IPS DF 6.9 (cell line): ENCODE results near the gene NCAPD3.
"Not testable (repeated sequence)": the region's sequence is repeated elsewhere in the genome, so short reads cannot be mapped to it uniquely, and the experiment has no call there.

Source experiments
- DNase-seq: peaks from one replicate; pipeline ENCODE4 v3.0.0-alpha.2; 2013; ENCODE audit warnings: low read depth, low spot score
- H3K27ac ChIP-seq: one replicate; pipeline ENCODE4 v1.5.1; 2013; ENCODE audit warnings: low read length, control low read depth
- H3K27me3 ChIP-seq: 2 replicates; pipeline ENCODE4 v1.6.1; 2013; ENCODE audit warnings: mild to moderate bottlenecking, low read length; ENCODE audit not compliant: control insufficient read depth, insufficient read depth
- H3K36me3 ChIP-seq: 2 replicates; pipeline ENCODE4 v1.6.1; 2013; ENCODE audit warnings: low read length; ENCODE audit not compliant: control insufficient read depth, insufficient read depth
- H3K4me1 ChIP-seq: 2 replicates; pipeline ENCODE4 v1.6.1; 2013; ENCODE audit warnings: low read length; ENCODE audit not compliant: control insufficient read depth, insufficient read depth
- H3K4me3 ChIP-seq: 2 replicates; pipeline ENCODE4 v1.5.1; 2013; ENCODE audit warnings: mild to moderate bottlenecking, low read length
- H3K9me3 ChIP-seq: 2 replicates; pipeline ENCODE4 v1.6.1; 2013; ENCODE audit warnings: low read length, inconsistent platforms; ENCODE audit not compliant: control insufficient read depth, insufficient read depth
- WGBS: extraction: QIAGEN DNeasy Blood & Tissue Kit; methylation state at CpG from one replicate; pipeline ENCODE4 v1.1.7; 2013; ENCODE audit warnings: mixed read lengths, missing lambda C conversion rate; ENCODE audit not compliant: insufficient read length, insufficient coverage; 5-methylcytosine and 5-hydroxymethylcytosine counted together

NCAPD3 gene

DNA sequence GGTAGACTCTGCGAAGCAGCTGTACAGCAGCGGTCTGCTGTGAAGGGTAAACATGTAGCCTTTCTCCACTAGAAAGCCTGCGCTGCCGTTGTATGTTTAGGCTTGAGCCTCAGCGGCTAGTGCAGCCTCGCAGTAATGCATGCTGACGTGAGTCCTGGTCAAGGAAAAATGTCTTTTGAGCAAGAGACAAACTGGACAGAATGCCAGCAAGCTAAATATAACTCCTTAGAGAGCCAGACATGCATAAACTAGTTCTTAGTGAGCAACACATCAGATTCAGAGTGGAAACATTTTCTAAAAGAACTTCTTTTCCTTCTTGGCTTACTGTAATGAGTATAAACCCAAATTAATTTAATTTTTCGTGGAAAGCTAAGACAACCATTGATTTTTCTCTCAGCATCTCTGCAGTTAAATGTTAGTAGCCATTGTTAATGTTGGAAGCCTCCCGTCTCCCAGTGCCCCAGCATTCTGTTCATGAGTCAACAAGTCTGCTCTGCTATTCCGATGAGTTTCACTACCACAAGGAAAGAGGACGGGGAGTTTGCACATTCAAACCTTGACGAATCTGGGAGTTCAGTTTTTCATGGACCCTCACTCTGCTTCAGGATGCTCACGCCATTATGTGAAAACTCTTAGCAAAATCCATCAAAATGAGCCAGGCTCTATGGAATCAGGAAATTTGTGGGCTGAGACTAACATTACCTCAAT, 103.5 kb downstream of the NCAPD3 start:
- Histone ChIP-seq H3K4me1 (no peaks in the 10 kb centered on the region), H3K9me3 (no peaks in the 10 kb centered on the region), H3K4me3 (no peak overlapping the region), H3K27me3 (0 out of 2 replicates have a peak, but pooled peaks cover 1% of the 10 kb centered on the region), H3K36me3 (no peaks in the 10 kb centered on the region), H3K27ac (no peak overlapping the region)
- no peak for DNase-seq
- no CpG with 5 or more reads among the region's 13 CpGs for WGBS

DNA sequence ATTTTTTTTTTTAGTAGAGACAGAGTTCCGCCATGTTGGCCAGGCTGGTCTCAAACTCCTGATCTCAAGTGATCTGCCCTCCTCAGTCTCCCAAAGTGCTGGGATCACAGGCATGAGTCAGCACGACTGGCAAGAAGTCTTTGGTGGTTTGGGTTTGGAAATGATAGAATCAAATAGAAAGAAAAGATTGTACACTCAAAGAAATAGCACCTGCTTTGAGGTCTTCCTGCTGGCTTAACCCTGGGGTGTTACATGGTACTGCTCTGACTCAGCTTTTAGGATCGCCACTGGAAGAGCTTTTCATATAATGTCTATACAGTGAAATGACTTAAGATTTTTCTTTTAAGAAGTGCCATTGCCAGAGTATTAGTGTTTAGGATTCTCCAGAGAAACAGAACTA, 104.7 kb downstream of the NCAPD3 start:
- H3K4me3 ChIP-seq: no peak overlapping the region
- no peak overlapping the region for H3K27ac ChIP-seq
- H3K4me1 ChIP-seq: no peaks in the 10 kb centered on the region
- no peaks in the 10 kb centered on the region for H3K9me3 ChIP-seq
- WGBS: no CpG with 5 or more reads among the region's 3 CpGs
- 0 out of 2 replicates have a peak, but pooled peaks cover 1% of the 10 kb centered on the region for H3K27me3 ChIP-seq
- H3K36me3 ChIP-seq: no peaks in the 10 kb centered on the region
- DNase-seq: no peak

DNA sequence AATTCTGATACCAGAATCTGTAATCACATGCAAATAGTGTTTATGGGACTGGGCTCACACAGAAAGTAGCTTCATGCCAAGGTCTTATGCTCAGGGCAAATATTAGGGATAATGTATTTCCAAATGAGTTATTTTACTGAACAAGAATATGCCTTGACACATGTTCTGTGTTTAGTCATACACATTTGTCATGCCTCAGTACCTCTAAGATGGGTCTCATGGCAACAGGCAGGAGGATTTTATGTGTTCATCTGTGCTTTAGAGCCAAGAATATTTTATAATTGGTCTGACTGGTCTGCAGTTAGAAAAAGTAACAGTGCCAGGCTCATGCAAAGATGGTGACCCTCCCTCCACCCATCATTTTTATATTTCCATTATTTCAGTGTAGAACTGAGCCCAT, 105.8 kb downstream of the NCAPD3 start:
- Histone ChIP-seq H3K27me3 (no peaks in the 10 kb centered on the region), H3K4me1 (no peaks in the 10 kb centered on the region), H3K27ac (no peak overlapping the region), H3K36me3 (no peaks in the 10 kb centered on the region), H3K9me3 (no peaks in the 10 kb centered on the region), H3K4me3 (no peak overlapping the region)
- no peak for DNase-seq

DNA sequence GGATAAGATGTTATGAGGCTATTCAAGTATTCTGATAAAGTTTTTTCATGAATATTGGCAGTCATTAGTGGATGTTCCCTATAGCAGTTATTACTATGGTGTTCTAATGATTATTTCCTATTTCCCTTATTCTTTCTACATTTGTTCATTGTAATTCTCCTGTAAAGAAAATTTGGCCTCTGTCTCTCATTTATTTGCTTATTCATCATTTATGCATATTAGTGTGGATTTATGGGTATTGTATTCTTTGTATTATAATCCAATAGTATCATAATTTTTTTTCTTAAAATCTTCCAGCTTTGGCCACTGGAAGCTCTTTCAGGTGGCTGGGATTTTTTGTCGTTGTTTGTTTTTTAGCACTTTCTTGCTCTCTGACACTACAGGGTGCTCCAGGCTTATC, 107.6 kb downstream of the NCAPD3 start:
- no peaks in the 10 kb centered on the region for H3K27me3 ChIP-seq
- H3K4me3 ChIP-seq: no peak overlapping the region
- H3K36me3 ChIP-seq: no peaks in the 10 kb centered on the region
- WGBS: no CpG with 5 or more reads among the region's 1 CpG
- DNase-seq: no peak
- no peaks in the 10 kb centered on the region for H3K4me1 ChIP-seq
- no peaks in the 10 kb centered on the region for H3K9me3 ChIP-seq
- no peak overlapping the region for H3K27ac ChIP-seq

DNA sequence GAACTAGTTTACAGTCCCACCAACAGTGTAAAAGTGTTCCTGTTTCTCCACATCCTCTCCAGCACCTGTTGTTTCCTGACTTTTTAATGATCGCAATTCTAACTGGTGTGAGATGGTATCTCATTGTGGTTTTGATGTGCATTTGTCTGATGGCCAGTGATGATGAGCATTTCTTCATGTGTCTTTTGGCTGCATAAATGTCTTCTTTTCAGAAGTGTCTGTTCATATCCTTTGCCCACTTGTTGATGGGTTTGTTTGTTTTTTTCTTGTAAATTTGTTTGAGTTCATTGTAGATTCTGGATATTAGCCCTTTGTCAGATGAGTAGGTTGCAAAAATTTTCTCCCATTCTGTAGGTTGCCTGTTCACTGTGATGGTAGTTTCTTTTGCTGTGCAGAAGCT, 110.0 kb downstream of the NCAPD3 start:
- DNase-seq, H3K27ac ChIP-seq, H3K4me3 ChIP-seq, H3K4me1 ChIP-seq, H3K27me3 ChIP-seq, H3K9me3 ChIP-seq, H3K36me3 ChIP-seq: not testable (repeated sequence)
- WGBS: no CpG with 5 or more reads among the region's 1 CpG

DNA sequence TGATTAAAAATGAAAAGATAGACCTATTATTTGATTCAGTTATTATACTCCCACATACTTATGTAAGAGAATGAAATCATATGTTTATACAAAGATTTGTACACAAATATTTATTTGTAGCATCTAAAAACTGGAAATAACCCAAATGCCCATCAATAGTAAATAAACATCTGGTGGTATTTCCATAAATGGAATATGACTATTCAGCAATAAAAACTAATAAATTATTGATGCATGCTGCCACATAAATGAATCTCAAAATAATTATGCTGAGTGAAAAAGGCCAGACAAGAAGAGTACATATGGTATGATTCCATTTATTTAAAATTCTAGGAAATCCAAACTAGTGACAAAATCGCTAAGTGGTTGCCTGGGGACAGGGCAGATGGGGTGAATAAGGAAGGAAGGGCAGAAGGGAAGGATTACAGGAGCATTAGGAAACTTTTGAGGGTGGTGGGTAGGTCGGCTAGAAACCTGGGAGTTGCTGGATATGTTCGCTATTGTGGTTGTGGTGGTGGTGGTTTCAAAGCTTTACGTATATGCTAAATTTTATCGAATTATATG, 113.4 kb downstream of the NCAPD3 start:
- Histone ChIP-seq H3K4me1 (no peaks in the 10 kb centered on the region), H3K36me3 (no peaks in the 10 kb centered on the region), H3K27me3 (no peaks in the 10 kb centered on the region), H3K9me3 (no peaks in the 10 kb centered on the region), H3K27ac (no peak overlapping the region), H3K4me3 (no peak overlapping the region)
- no CpG with 5 or more reads among the region's 5 CpGs for WGBS
- no peak for DNase-seq
